Measurements from ENCODE around the gene TGFBR2.

Gene TGFBR2

GRCh38 chr3:30617069-30617468 is 10.7 kb downstream of the TGFBR2 start:
- no peak for TF ChIP-seq CTCF (IDR thresholded peaks at IDR 0.05; ENCODE audit: low read depth, low read length, missing control alignments)
- H3K4me3 ChIP-seq (replicated peaks; ENCODE audit: low read depth, low read length), result no peak overlapping the region
- no peak for DNase-seq (ENCODE audit: extremely low read depth, low read depth)

GRCh38 chr3:30617653-30618052 is 11.3 kb downstream of the TGFBR2 start:
- DNase-seq (ENCODE audit: extremely low read depth, low read depth), result no peak
- H3K4me3 ChIP-seq (replicated peaks; ENCODE audit: low read depth, low read length), result no peak overlapping the region
- TF ChIP-seq CTCF (IDR thresholded peaks at IDR 0.05; ENCODE audit: low read depth, low read length, missing control alignments), result no peak

GRCh38 chr3:30618526-30618925 is 12.1 kb downstream of the TGFBR2 start:
- DNase-seq (ENCODE audit: extremely low read depth, low read depth), result no peak
- no peak overlapping the region for H3K4me3 ChIP-seq (replicated peaks; ENCODE audit: low read depth, low read length)
- TF ChIP-seq CTCF (IDR thresholded peaks at IDR 0.05; ENCODE audit: low read depth, low read length, missing control alignments), result no peak

- no peak overlapping the region for H3K4me3 ChIP-seq (replicated peaks; ENCODE audit: low read depth, low read length)
- no peak for TF ChIP-seq CTCF (IDR thresholded peaks at IDR 0.05; ENCODE audit: low read depth, low read length, missing control alignments)
- DNase-seq (ENCODE audit: extremely low read depth, low read depth), result no peak
Observed at GRCh38 chr3:30619318-30619717, 12.9 kb downstream of the TGFBR2 start.

- TF ChIP-seq CTCF (IDR thresholded peaks at IDR 0.05; ENCODE audit: low read depth, low read length, missing control alignments), result no peak
- no peak for DNase-seq (ENCODE audit: extremely low read depth, low read depth)
- no peak overlapping the region for H3K4me3 ChIP-seq (replicated peaks; ENCODE audit: low read depth, low read length)
Observed at GRCh38 chr3:30620402-30621360, 14.3 kb downstream of the TGFBR2 start.

- no peak for TF ChIP-seq CTCF (IDR thresholded peaks at IDR 0.05; ENCODE audit: low read depth, low read length, missing control alignments)
- no peak overlapping the region for H3K4me3 ChIP-seq (replicated peaks; ENCODE audit: low read depth, low read length)
- DNase-seq (ENCODE audit: extremely low read depth, low read depth), result no peak
Observed at GRCh38 chr3:30621576-30621975, 15.2 kb downstream of the TGFBR2 start.
